Endothelial cell of umbilical vein (primary cell): ENCODE measurements around the gene NATD1. TPM values are rescaled to one million over a fixed set of nuclear protein-coding genes. Genes with fewer than 3 reads are reported as not detected.

Experiments
- BruUV-seq: library from RNA; stranded (reverse); fragments of 400-500 nt; replicated peaks from 2 replicates; lab custom pipeline; 2021; lab: Mats Ljungman, UMichigan
- CTCF ChIA-PET: fragments of 300-600, 350-600 bp; sonication (Branson Sonifier 250); formaldehyde crosslinking; loops from one replicate; lab custom pipeline; 2021; ENCODE audit warnings: antibody characterized with exemption, inconsistent platforms; lab: Charles Lee
- POLR2A ChIA-PET: fragments of 300-600, 350-600 bp; sonication (Branson Sonifier 250); formaldehyde crosslinking; loops from one replicate; lab custom pipeline; 2021; ENCODE audit warnings: antibody characterized with exemption, inconsistent platforms; lab: Charles Lee
- DNase-seq: peaks from one replicate; pipeline ENCODE4 v3.0.0-alpha.2; 2011; ENCODE audit warnings: low read depth, low spot score
- FAIRE-seq: peaks from 2 replicates; lab custom pipeline; 2011; peaks lifted over from hg19 to GRCh38; lab: Jason Lieb, UNC
- H2AFZ ChIP-seq: 2 replicates; pipeline ENCODE4 v1.6.0; 2012; ENCODE audit warnings: low read depth, low read length, control low read depth, inconsistent platforms
- H3K27ac ChIP-seq: 2 replicates; pipeline ENCODE4 v1.5.1; 2011; ENCODE audit warnings: low read depth, mild to moderate bottlenecking, control low read depth, low read length, moderate library complexity; ENCODE audit not compliant: insufficient read depth
- H3K27me3 ChIP-seq, 2 experiments: 2 replicates each; pipeline versions ENCODE4 v1.6.0 to v1.6.1; 2011; ENCODE audit warnings: low read length in 2 of 2, mixed read lengths in 1 of 2; ENCODE audit not compliant: control insufficient read depth in 2 of 2, insufficient read depth in 2 of 2
- H3K36me3 ChIP-seq, 2 experiments: 2 replicates in 1 of 2; 3 replicates in 1 of 2; pipeline ENCODE4 v1.5.1; 2011; ENCODE audit warnings: low read length in 2 of 2, mild to moderate bottlenecking in 1 of 2, moderate library complexity in 1 of 2; ENCODE audit not compliant: control insufficient read depth in 2 of 2, insufficient read depth in 2 of 2; ENCODE audit errors: extremely low read depth in 1 of 2
- H3K4me1 ChIP-seq: 3 replicates; pipeline ENCODE4 v1.5.1; 2011; ENCODE audit warnings: mild to moderate bottlenecking, low read length; ENCODE audit not compliant: control insufficient read depth, insufficient read depth; ENCODE audit errors: extremely low read depth
- H3K4me2 ChIP-seq: 2 replicates; pipeline ENCODE4 v1.6.1; 2011; ENCODE audit warnings: low read length, control low read depth, mixed read lengths; ENCODE audit not compliant: insufficient read depth
- H3K4me3 ChIP-seq, 3 experiments: fragments of 200-600 bp in 1 of 3; sonication (generic), shearing (Covaris generic) in 1 of 3; replicated peaks in 1 of 3; 2 replicates each; pipeline ENCODE4 v1.5.1; 2011 to 2016; ENCODE audit warnings: control low read depth in 3 of 3, low read length in 3 of 3, mild to moderate bottlenecking in 2 of 3, inconsistent platforms in 1 of 3, low read depth in 1 of 3, moderate library complexity in 1 of 3; ENCODE audit not compliant: insufficient read depth in 1 of 3
- H3K79me2 ChIP-seq: 2 replicates; pipeline ENCODE4 v1.6.0; 2012; ENCODE audit warnings: low read length, inconsistent platforms; ENCODE audit not compliant: control insufficient read depth, insufficient read depth
- H3K9ac ChIP-seq: replicated peaks from 2 replicates; pipeline ENCODE3; 2011; ENCODE audit warnings: low read length, control low read depth; ENCODE audit not compliant: insufficient read depth; ENCODE audit errors: extremely low read depth
- H3K9me1 ChIP-seq: replicated peaks from 3 replicates; pipeline ENCODE4 v1.6.0; 2011; ENCODE audit warnings: mild to moderate bottlenecking, low read length; ENCODE audit not compliant: control insufficient read depth, insufficient read depth; ENCODE audit errors: extremely low read depth
- H3K9me3 ChIP-seq: replicated peaks from 2 replicates; pipeline ENCODE4 v1.5.1; 2012; ENCODE audit warnings: low read length, inconsistent platforms; ENCODE audit not compliant: control insufficient read depth, insufficient read depth
- H4K20me1 ChIP-seq: replicated peaks from 2 replicates; pipeline ENCODE3; 2011; ENCODE audit warnings: mild to moderate bottlenecking, low read length; ENCODE audit not compliant: control insufficient read depth, insufficient read depth; ENCODE audit errors: extremely low read depth
- CTCF ChIP-seq, 2 donors: IDR thresholded peaks; 1 replicate in 1 of 2; 2 replicates in 1 of 2; pipeline ENCODE4 v1.5.1; 2011; ENCODE audit warnings: low read length in 2 of 2, mild to moderate bottlenecking in 2 of 2, moderate library complexity in 2 of 2, control low read depth in 1 of 2, inconsistent platforms in 1 of 2, low read depth in 1 of 2; ENCODE audit not compliant: insufficient read depth in 1 of 2; ENCODE audit errors: extremely low read depth in 1 of 2
- EZH2 ChIP-seq: IDR thresholded peaks from 2 replicates; pipeline ENCODE4 v1.6.1; 2012; ENCODE audit warnings: borderline replicate concordance, low read depth, mild to moderate bottlenecking, moderate library complexity, low read length, inconsistent platforms; ENCODE audit not compliant: severe bottlenecking
- FOS ChIP-seq: IDR thresholded peaks from 2 replicates; pipeline ENCODE4 v1.6.1; 2011; ENCODE audit warnings: mild to moderate bottlenecking, low read length, moderate library complexity, borderline replicate concordance; ENCODE audit not compliant: insufficient read depth
- GATA2 ChIP-seq: IDR thresholded peaks from 2 replicates; pipeline ENCODE4 v1.7.0; 2011; ENCODE audit warnings: low read depth, mild to moderate bottlenecking, moderate library complexity, mixed read lengths, low read length; ENCODE audit not compliant: insufficient read length, insufficient read depth
- JUN ChIP-seq: IDR thresholded peaks from 2 replicates; pipeline ENCODE4 v1.6.1; 2011; ENCODE audit warnings: borderline replicate concordance, low read depth; ENCODE audit not compliant: insufficient read length, insufficient read depth
- MYC ChIP-seq: IDR thresholded peaks from one replicate; pipeline ENCODE4 v1.6.1; 2011; ENCODE audit warnings: mild to moderate bottlenecking, low read depth, low read length
- POLR2A ChIP-seq: IDR thresholded peaks from 2 replicates; pipeline ENCODE4 v1.6.1; 2012; ENCODE audit warnings: low read depth, mild to moderate bottlenecking, control low read depth, low read length
- POLR2AphosphoS5 ChIP-seq: IDR thresholded peaks from 2 replicates; pipeline ENCODE4 v1.6.1; 2012; ENCODE audit warnings: low read depth, mild to moderate bottlenecking, control low read depth, low read length, moderate library complexity; ENCODE audit not compliant: insufficient read depth
- dilution Hi-C: fragments of 300-500 bp; cut with MboI; formaldehyde crosslinking; loops from one replicate; pipeline ENCODE4 v1.15.0; 2019; ENCODE audit warnings: low sequenced_read_pairs; ENCODE audit not compliant: extremely low pct_ligation_motif_present
- intact Hi-C: fragments of 100-400 bp; cut with micrococcal nuclease; formaldehyde crosslinking; loops from one replicate; pipeline ENCODE4 v1.10.0; 2022
- polyA plus RNA-seq, 4 experiments: library from polyadenylated mRNA; depleted of rRNA in 3 of 4; stranded (reverse) in 3 of 4; unstranded in 1 of 4; fragments of >200 nt; gene quantifications; 2 replicates each; pipeline versions ENCODE4 v1.2.1 to v1.2.3, GENCODE V29; 2011 to 2012; ENCODE audit warnings: missing spikeins in 1 of 4
- total RNA-seq: library from RNA; stranded (reverse); gene quantifications from 2 replicates; pipeline ENCODE4 v1.2.3, GENCODE V29; 2021
- TF ChIP-seq, protein P1 (sequence below): IDR thresholded peaks from 2 replicates; pipeline ENCODE4 v1.6.1; 2011; ENCODE audit not compliant: insufficient read depth, insufficient read length

Gene NATD1
- total and polyA plus RNA-seq, 2 donors (not counting 3 experiments of a cell fraction or from before 2014, with no cell fraction given), result 7.0 to 7.2 TPM

DNA sequence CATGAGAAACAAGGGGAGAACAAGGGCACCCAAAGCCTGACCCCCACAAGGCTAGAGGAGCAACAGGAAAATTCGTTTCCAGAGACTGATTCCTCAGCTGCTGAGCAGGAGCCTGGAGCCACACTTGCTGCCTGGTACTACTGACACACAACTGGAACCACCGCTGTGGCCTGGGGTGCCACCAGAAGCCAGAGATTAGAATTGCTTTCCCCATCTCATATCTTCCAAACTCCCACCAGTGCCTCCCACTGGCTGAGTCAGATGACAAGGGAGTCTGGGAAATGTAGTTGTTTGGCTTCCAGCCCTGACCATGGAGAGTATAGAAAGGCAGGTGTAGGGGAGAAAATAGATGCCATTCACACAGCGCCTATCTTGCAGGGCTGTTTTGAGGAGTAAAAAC lies 35.1 kb downstream of the NATD1 start:
- Histone ChIP-seq H3K36me3 (peaks cover 0 to 11% of the 10 kb centered on the region in 2 experiments), H3K27ac (no peak overlapping the region), H3K4me3 (no peak overlapping the region), H3K9me1 (no peaks in the 10 kb centered on the region), H3K9ac (no peak overlapping the region), H3K4me2 (no peak overlapping the region), H3K79me2 (peaks cover 21% of the 10 kb centered on the region), H3K4me1 (peaks cover 9% of the 10 kb centered on the region), H3K27me3 (no peaks in the 10 kb centered on the region), H4K20me1 (no peaks in the 10 kb centered on the region), H3K9me3 (no peaks in the 10 kb centered on the region), H2AFZ (no peak overlapping the region)
- dilution Hi-C loops (no loop called here), intact Hi-C loops (loop anchor here (10.0 kb wide), 1 partner anchor 53 kb away; no protein-coding TSS in a partner anchor)
- BruUV-seq, result no TSS peak
- CTCF ChIA-PET, result interaction anchor here (1.0 kb wide), 2 partner anchors 89 to 99 kb away, joined by 3 to 4 read pairs; no protein-coding TSS in a partner anchor
- DNase-seq (peak; percentile 16), FAIRE-seq (peak; percentile 44)
- POLR2A ChIA-PET, result no interaction called here
- TF ChIP-seq MYC (no peak), FOS (no peak), CTCF (IDR thresholded peaks at IDR 0.05; ENCODE audit: extremely low read depth in 1 of 2, insufficient read depth in 1 of 2, low read depth in 1 of 2, low read length in 2 of 2) (no peak), POLR2AphosphoS5 (no peak), JUN (no peak), POLR2A (no peak), EZH2 (no peak), GATA2 (no peak)
- TF ChIP-seq, protein P1, sequence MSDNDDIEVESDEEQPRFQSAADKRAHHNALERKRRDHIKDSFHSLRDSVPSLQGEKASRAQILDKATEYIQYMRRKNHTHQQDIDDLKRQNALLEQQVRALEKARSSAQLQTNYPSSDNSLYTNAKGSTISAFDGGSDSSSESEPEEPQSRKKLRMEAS, result no peak
